Measurements from ENCODE around the gene UAP1. TPM values are rescaled to one million over a fixed set of nuclear protein-coding genes. Genes with fewer than 3 reads are reported as not detected.

UAP1 gene
- total RNA-seq, 1 donor from 2014 or later = 29.4 TPM

GRCh38 chr1:162536511-162536910 lies 25.0 kb upstream of the UAP1 start:
- no peak for TF ChIP-seq CTCF (IDR thresholded peaks at IDR 0.05)
- ATAC-seq (no peak), DNase-seq (no peak)
- H3K4me3 ChIP-seq = no peak overlapping the region
- no peaks in the 10 kb centered on the region for H3K27me3 ChIP-seq (ENCODE audit: low read depth)
- H3K9me3 ChIP-seq = no peaks in the 10 kb centered on the region
- H3K4me1 ChIP-seq = no peaks in the 10 kb centered on the region
- intact Hi-C loops (cut with DNase I) = no loop called here
- H3K27ac ChIP-seq = no peak overlapping the region
- H3K36me3 ChIP-seq = no peaks in the 10 kb centered on the region

GRCh38 chr1:162537216-162537615 lies 24.3 kb upstream of the UAP1 start:
- H3K36me3 ChIP-seq = no peaks in the 10 kb centered on the region
- TF ChIP-seq CTCF (IDR thresholded peaks at IDR 0.05) = no peak
- no peak overlapping the region for H3K27ac ChIP-seq
- H3K4me1 ChIP-seq = no peaks in the 10 kb centered on the region
- intact Hi-C loops (cut with DNase I) = no loop called here
- H3K4me3 ChIP-seq = no peak overlapping the region
- H3K27me3 ChIP-seq (ENCODE audit: low read depth) = no peaks in the 10 kb centered on the region
- H3K9me3 ChIP-seq = no peaks in the 10 kb centered on the region
- DNase-seq (no peak), ATAC-seq (no peak)

- Histone ChIP-seq H3K9me3 (peaks cover 10% of the 10 kb centered on the region), H3K36me3 (no peaks in the 10 kb centered on the region), H3K27me3 (ENCODE audit: low read depth) (no peaks in the 10 kb centered on the region), H3K4me3 (no peak overlapping the region), H3K4me1 (no peaks in the 10 kb centered on the region), H3K27ac (no peak overlapping the region)
- DNase-seq (no peak), ATAC-seq (no peak)
- no peak for TF ChIP-seq CTCF (IDR thresholded peaks at IDR 0.05)
- intact Hi-C loops (cut with DNase I) = no loop called here
Measured at GRCh38 chr1:162538815-162539431, 22.6 kb upstream of the UAP1 start.

GRCh38 chr1:162541619-162542141 lies 19.8 kb upstream of the UAP1 start:
- no peak for DNase-seq
- H3K27me3 ChIP-seq (ENCODE audit: low read depth) = no peaks in the 10 kb centered on the region
- H3K4me1 ChIP-seq = no peaks in the 10 kb centered on the region
- intact Hi-C loops (cut with DNase I) = no loop called here
- H3K36me3 ChIP-seq = no peaks in the 10 kb centered on the region
- peaks cover 10% of the 10 kb centered on the region for H3K9me3 ChIP-seq
- ATAC-seq = peak in 1 of 2 donors; percentile 48
- H3K27ac ChIP-seq = peak overlapping the region; percentile 15
- H3K4me3 ChIP-seq = no peak overlapping the region
- TF ChIP-seq CTCF (IDR thresholded peaks at IDR 0.05) = no peak

GRCh38 chr1:162543228-162543627 lies 18.3 kb upstream of the UAP1 start:
- no peak for DNase-seq
- no peak overlapping the region for H3K4me3 ChIP-seq
- no peak for TF ChIP-seq CTCF (IDR thresholded peaks at IDR 0.05)

More at GRCh38 chr1:162543228-162543627, 18.3 kb upstream of the UAP1 start:
- H3K27me3 ChIP-seq (ENCODE audit: low read depth) = no peaks in the 10 kb centered on the region
- no peaks in the 10 kb centered on the region for H3K36me3 ChIP-seq
- H3K4me1 ChIP-seq = no peaks in the 10 kb centered on the region
- ATAC-seq = no peak
- no peak overlapping the region for H3K27ac ChIP-seq
- intact Hi-C loops (cut with DNase I) = no loop called here
- peaks cover 10% of the 10 kb centered on the region for H3K9me3 ChIP-seq
